SK-N-SH (cell line): ENCODE data around the gene MYO1H.

Experiments
- CHD2 ChIP-seq: fragments of 150-350 bp; IDR thresholded peaks from 2 replicates; pipeline ENCODE4 v1.6.1; 2018; ENCODE audit warnings: low read length; ENCODE audit not compliant: partially characterized antibody
- EP300 ChIP-seq, 2 experiments: IDR thresholded peaks; 2 replicates each; pipeline versions ENCODE4 v1.4.0 to v1.6.1; 2012; ENCODE audit warnings: borderline replicate concordance in 1 of 2, low read depth in 1 of 2, low read length in 1 of 2
- JUND ChIP-seq: IDR thresholded peaks from 2 replicates; pipeline ENCODE4 v1.4.0; 2012
- MXI1 ChIP-seq: IDR thresholded peaks from 2 replicates; pipeline ENCODE4 v1.6.1; 2012; ENCODE audit warnings: mild to moderate bottlenecking, low read depth, low read length, improper control_type of control experiment
- POLR2AphosphoS5 ChIP-seq: IDR thresholded peaks from 2 replicates; pipeline ENCODE4 v1.6.1; 2012; ENCODE audit warnings: low read depth, low read length
- SMC3 ChIP-seq: IDR thresholded peaks from 2 replicates; pipeline ENCODE4 v1.6.1; 2012; ENCODE audit warnings: low read depth, low read length, improper control_type of control experiment
- TAF1 ChIP-seq: IDR thresholded peaks from 2 replicates; pipeline ENCODE4 v1.6.1; 2012; ENCODE audit warnings: low read depth, mild to moderate bottlenecking, low read length, moderate library complexity, borderline replicate concordance
- TEAD4 ChIP-seq: IDR thresholded peaks from 2 replicates; pipeline ENCODE4 v1.4.0; 2012; ENCODE audit warnings: mild to moderate bottlenecking, borderline replicate concordance; ENCODE audit not compliant: insufficient read depth
- YY1 ChIP-seq: IDR thresholded peaks from 2 replicates; pipeline ENCODE4 v1.4.0; 2012; ENCODE audit warnings: low read depth, mild to moderate bottlenecking
- TF ChIP-seq, protein P1 (sequence below): fragments of 200-600 bp; sonication (generic); IDR thresholded peaks from 2 replicates; pipeline ENCODE4 v1.6.1; 2017; ENCODE audit warnings: antibody characterized with exemption, mild to moderate bottlenecking, moderate library complexity
- TF ChIP-seq, protein P2 (sequence below): IDR thresholded peaks from 2 replicates; pipeline ENCODE4 v1.4.0; 2012; ENCODE audit warnings: low read depth
- TF ChIP-seq, protein P3 (sequence below): IDR thresholded peaks from 2 replicates; pipeline ENCODE4 v1.6.1; 2012; ENCODE audit warnings: mild to moderate bottlenecking, low read depth, low read length, moderate library complexity
- TF ChIP-seq, protein P4 (sequence below): IDR thresholded peaks from 2 replicates; pipeline ENCODE4; 2012

DNA sequence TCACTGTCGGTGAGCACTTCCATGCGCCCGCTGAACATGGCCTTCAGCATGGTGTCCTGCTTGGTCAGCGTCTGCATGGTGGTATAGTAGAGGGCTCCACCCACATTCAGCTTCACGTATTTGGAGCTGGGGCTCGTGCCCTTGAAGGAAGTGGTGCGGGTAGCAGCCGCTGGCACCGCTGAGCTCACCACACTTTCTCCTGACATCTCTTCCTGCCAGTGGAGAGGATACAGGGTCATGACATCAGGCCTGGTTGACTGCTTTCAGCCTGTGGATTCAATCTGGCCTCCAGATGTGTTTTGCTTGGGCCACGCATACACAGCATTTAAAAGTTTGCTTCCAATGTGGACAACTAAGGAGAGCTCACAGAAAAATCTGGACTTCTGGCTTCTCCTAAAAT, 121.8 kb downstream of the MYO1H start:
- TF ChIP-seq TAF1 (no peak), POLR2AphosphoS5 (no peak), EP300 (IDR thresholded peaks at IDR 0.05; ENCODE audit: borderline replicate concordance in 1 of 2, low read depth in 1 of 2, low read length in 1 of 2) (no peak), CHD2 (no peak), TEAD4 (no peak), SMC3 (no peak), YY1 (no peak), MXI1 (no peak), JUND (no peak)
- TF ChIP-seq, protein P1, sequence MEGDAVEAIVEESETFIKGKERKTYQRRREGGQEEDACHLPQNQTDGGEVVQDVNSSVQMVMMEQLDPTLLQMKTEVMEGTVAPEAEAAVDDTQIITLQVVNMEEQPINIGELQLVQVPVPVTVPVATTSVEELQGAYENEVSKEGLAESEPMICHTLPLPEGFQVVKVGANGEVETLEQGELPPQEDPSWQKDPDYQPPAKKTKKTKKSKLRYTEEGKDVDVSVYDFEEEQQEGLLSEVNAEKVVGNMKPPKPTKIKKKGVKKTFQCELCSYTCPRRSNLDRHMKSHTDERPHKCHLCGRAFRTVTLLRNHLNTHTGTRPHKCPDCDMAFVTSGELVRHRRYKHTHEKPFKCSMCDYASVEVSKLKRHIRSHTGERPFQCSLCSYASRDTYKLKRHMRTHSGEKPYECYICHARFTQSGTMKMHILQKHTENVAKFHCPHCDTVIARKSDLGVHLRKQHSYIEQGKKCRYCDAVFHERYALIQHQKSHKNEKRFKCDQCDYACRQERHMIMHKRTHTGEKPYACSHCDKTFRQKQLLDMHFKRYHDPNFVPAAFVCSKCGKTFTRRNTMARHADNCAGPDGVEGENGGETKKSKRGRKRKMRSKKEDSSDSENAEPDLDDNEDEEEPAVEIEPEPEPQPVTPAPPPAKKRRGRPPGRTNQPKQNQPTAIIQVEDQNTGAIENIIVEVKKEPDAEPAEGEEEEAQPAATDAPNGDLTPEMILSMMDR = no peak
- TF ChIP-seq, protein P2, sequence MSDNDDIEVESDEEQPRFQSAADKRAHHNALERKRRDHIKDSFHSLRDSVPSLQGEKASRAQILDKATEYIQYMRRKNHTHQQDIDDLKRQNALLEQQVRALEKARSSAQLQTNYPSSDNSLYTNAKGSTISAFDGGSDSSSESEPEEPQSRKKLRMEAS = no peak
- TF ChIP-seq, protein P3, sequence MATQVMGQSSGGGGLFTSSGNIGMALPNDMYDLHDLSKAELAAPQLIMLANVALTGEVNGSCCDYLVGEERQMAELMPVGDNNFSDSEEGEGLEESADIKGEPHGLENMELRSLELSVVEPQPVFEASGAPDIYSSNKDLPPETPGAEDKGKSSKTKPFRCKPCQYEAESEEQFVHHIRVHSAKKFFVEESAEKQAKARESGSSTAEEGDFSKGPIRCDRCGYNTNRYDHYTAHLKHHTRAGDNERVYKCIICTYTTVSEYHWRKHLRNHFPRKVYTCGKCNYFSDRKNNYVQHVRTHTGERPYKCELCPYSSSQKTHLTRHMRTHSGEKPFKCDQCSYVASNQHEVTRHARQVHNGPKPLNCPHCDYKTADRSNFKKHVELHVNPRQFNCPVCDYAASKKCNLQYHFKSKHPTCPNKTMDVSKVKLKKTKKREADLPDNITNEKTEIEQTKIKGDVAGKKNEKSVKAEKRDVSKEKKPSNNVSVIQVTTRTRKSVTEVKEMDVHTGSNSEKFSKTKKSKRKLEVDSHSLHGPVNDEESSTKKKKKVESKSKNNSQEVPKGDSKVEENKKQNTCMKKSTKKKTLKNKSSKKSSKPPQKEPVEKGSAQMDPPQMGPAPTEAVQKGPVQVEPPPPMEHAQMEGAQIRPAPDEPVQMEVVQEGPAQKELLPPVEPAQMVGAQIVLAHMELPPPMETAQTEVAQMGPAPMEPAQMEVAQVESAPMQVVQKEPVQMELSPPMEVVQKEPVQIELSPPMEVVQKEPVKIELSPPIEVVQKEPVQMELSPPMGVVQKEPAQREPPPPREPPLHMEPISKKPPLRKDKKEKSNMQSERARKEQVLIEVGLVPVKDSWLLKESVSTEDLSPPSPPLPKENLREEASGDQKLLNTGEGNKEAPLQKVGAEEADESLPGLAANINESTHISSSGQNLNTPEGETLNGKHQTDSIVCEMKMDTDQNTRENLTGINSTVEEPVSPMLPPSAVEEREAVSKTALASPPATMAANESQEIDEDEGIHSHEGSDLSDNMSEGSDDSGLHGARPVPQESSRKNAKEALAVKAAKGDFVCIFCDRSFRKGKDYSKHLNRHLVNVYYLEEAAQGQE = no peak
- TF ChIP-seq, protein P4, sequence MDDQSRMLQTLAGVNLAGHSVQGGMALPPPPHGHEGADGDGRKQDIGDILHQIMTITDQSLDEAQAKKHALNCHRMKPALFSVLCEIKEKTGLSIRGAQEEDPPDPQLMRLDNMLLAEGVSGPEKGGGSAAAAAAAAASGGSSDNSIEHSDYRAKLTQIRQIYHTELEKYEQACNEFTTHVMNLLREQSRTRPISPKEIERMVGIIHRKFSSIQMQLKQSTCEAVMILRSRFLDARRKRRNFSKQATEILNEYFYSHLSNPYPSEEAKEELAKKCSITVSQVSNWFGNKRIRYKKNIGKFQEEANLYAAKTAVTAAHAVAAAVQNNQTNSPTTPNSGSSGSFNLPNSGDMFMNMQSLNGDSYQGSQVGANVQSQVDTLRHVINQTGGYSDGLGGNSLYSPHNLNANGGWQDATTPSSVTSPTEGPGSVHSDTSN = no peak
